Inferior parietal cortex (tissue), 1 donor: Measurements from ENCODE around the gene CLIP4.

ENCODE experiments used
- DNase-seq: peaks from one replicate; pipeline ENCODE4 v3.0.0-alpha.2; 2016; ENCODE audit errors: extremely low spot score

CLIP4 gene

DNA sequence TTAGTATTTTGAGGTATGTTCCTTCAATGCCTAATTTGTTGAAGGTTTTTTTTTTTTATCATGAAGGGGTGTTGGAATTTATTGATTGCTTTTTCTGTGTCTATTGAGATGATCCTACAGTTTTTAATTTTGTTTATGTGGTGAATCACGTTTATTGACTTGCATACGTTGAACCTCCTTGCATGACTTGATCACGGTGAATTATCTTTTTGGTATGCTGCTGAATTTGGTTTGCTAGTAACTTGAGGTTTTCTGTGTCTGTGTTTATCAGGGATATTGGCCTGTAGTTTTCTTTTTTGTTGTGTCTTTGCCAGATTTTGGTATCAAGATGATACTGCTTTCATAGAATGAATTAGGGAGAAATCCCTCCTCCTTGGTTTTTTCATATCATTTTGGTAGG, 23.9 kb downstream of the CLIP4 start:
- DNase-seq: no peak

DNA sequence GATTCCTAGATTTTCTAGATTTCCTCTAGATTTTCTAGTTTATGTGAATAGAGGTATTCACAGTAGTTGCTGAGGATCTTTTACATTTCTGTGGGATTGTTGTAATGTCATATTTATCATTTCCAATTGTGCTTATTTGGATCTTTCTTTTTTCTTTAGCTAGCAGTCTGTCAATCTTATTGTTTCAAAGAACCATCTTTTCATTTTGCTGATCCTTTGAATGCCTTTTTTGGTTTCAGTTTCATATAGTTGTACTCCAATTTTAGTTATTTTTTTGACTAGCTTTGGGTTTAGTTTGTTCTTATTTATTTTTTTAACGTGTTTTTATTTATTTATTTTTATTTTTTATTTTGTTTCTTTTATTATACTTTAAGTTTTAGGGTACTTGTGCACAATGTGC, 24.5 kb downstream of the CLIP4 start:
- no peak for DNase-seq

DNA sequence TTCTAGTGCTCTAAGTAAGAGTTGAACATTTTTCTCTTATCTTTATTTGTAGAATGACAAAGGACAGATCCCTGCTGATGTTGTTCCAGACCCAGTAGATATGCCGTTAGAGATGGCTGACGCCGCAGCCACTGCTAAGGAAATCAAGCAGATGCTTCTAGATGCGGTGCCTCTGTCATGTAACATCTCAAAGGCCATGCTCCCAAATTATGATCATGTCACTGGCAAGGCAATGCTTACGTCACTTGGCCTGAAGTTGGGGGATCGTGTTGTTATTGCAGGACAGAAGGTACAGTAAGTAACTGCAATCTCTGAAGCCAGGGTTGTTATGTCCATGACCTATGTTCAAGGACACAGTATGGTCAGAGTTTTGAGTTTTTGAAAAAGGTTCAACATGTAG, 28.4 kb downstream of the CLIP4 start:
- DNase-seq: no peak

DNA sequence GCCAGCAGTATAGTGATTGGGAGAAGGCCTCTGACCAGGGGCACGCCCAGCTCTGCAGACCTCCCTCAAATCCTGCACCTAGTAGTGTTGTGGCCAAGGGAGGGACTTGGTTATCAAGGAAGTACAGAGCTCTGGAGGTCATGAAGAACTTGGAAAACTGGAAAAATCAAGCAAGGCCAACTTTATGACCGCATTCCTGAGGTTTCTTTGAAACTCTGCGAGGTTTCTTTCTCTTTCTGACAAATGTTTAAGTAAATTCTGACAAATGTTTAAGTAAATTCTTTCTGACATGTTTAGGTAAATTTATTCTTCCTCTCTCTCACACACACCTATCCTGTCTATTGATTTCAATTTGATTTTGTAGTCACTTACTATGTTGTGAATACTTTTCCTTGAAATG, 31.0 kb downstream of the CLIP4 start:
- DNase-seq: no peak

DNA sequence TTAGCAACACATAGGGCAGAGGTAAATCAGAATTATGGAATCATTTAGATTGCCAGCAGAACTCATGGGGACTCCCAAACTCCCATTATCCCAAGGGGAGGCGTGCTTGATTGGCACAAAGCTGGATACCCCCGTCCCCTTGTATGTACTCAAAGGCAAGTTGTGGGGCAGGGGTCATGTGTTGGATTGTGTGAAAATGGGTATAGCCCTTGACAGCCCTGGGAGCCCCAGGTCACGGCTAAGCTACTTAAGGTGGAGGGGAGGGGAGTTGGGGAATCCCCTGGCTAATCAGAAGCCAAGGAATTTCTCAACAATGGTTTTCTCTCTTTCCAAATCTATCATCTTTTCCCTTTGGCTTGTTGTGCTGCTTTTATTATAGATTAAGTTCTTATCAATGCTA, 32.7 kb downstream of the CLIP4 start:
- DNase-seq: no peak

DNA sequence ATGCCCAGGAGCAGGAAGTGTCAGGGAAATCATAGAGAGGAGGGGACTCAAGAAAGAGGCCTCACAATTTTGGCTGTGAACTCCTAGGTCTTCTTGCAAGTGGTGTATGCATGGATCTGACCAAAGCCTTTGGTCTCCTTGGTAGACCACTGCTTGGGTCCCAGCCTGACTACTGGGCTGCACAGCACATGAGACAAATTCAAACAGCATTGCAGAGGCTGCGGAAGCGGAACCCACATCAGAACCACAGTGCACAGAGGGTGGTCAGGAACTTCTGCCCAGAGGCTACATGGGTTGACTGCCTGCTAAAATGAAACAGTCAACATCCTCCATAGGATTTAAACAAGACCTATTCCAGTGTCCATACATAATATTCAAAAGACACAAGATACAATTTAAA, 39.4 kb downstream of the CLIP4 start:
- DNase-seq: no peak

DNA sequence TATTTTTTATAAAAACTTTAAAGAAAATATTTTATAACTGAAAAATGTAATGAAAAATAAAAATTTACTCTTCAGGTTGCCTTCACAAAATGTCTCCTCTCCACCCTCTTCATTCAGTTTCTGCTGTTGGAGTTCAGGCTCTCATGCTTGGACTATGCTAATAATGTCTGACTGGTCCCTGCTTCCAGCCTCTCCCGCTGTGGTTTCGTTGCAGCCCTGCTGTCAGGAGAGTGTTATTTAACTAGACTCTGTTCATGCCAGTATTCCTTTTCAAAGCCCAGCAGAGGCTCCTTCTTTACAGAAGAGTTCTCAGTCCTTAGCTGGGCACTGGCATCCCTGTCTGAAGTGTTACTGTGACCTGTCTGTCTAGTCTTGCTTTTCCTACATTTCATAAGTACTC, 40.4 kb downstream of the CLIP4 start:
- DNase-seq: no peak

DNA sequence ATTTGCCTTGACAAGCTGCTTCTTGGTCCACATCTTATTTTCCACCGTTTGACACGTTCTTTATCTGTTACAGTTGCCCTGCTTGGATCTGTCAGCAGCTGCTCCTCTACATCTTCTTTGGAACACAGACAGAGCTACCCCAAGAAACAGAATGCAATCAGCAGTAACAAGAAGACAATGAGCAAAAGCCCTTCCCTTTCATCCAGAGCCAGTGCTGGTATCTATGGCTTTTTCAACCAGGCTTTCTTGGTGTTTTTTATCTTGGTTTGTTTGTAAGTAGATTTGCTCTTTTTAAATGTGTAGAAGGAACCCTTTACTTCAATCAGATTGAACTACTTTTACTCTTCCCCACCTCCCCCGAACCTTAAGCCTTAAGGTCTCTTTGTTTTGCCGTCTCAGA, 41.9 kb downstream of the CLIP4 start:
- no peak for DNase-seq

DNA sequence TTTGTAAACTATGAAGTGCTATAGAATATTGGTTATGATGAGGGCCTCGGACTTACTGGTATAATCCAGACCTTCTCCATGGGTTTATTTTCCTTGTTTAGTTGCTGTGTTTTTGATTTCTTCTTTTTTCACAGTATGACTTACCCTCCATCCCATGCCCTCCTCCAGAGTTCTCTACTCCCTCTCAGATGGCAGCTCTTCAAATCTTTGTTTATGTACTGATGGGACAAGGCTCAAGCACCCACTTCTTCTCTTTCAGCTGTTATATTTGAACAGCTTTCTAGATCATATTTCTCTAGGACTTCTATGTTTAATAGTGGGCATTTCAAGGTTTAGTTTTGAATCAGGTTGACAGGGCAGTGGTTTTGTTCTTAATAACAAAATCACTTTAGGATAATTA, 43.9 kb downstream of the CLIP4 start:
- no peak for DNase-seq

DNA sequence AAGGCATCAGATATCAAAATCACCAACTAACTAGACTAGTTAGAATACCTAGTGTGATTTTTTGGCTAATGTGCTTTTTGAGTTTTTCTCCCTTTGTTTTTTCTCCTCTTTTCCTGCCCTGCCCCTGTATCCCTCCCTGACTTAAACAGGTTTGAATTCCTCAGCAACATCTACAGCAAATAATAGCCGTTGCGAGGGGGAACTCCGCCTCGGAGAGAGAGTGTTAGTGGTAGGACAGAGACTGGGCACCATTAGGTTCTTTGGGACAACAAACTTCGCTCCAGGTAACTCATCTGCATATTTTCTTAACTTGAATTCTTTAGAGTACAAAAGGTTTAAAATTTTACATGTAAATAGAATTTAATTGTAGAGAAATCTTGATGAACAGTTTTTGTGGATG, 45.0 kb downstream of the CLIP4 start:
- DNase-seq: no peak

DNA sequence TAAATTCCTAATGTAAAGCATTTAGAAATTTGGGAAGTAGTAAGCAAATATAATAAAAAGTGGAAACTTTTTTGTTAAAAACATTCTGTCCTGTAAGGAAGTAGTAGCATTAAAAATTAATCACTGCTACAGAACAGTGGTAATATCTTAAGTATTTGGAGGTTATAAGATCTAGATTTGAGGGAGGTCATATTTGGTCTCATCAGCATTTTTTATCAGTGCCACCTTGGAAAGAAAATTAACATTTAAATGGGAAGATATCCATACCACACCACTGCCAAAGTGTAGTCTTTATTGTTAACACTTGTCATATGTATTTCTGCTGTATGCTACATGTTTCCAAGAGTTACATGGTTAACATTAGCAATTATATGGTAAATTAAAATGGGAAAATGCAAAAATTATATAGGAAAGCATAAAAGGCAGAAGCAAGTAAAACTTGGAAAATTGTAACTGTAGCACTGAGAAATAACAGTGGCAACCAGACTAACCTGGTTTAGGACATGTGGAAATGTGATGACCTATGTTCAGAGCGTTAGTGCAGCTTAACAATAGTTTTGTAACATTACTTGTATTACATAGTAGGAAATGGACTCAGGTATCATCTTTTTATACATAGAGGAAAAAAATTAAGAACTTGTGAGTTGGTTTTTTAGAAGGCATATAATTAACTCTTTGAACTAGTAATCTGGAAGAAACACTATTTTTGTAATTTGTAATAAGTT, 47.2 kb downstream of the CLIP4 start:
- DNase-seq: no peak

DNA sequence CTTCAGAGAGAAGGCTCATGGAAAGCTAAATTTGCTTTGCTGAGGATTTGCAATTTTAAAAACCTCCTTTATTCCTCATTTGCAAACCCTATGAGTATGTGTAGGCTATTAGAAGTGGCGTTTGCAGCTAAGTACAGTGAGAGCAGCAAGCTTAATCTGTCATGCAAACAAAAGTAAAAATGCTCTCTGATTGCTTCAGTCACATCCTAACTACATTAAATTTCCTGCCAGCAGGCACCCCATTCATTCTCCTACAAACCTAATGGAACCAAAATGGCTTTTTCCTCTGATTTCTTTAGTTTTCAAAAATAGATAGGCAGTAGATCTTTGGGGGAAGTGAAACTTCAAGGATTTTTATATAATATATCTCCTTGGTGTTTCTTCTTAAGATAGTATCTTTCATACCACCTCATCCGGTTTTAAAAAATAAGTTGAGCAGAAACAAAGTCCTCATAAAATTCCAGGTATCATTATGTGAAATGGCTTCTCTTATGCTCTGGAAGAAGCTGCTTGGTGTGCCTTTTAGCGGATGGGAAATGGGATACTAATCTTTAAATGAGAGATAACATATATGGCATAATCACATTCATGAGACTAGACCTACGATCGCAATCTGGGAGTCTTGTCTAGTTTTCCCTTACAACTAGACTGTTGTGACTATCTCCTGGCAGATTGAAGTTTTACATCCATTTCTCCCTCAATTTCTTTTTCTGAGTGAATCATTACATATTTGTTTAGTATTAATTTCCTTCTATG, 49.1 kb downstream of the CLIP4 start:
- no peak for DNase-seq

DNA sequence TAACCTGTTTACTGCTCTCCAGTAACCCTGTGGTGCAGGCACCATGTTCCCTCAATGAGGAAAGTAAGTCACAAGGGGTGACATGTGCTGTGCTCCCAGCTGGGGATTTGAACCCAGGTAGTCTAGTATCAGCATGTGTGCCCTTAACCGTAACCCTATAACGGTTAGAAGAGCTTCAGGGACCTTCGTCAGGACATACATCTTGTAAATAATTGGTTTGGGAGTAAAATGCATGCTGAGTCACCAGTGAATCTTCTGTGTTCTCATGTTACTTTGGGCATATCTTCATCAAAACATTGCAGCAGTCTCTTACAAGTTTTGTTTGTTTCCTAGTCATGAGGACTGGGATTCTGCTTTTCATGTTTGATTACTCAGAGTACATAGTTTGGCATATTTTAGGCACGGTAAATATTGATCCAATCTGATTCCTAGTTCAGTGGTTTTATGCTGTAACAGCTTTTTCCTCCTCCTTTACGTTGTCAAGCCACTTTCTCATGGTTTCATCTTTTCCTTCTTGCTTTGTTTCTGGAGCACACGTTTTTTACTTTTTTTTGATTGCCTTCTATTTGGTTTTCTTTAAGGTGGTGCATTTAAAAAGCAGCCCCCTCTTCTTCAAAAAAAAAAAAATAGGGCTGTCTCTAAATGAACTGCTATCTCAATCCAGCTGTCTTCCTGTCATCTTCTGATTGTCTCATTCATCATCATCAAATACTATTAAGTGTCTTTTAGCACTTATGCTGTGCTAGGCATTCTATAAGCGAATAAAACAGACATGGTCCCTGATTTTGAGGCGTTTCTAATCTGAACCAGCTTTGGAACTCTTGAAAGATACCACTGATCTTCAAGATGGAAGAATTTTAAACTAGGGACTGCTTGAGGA, 50.4 kb downstream of the CLIP4 start:
- no peak for DNase-seq

DNA sequence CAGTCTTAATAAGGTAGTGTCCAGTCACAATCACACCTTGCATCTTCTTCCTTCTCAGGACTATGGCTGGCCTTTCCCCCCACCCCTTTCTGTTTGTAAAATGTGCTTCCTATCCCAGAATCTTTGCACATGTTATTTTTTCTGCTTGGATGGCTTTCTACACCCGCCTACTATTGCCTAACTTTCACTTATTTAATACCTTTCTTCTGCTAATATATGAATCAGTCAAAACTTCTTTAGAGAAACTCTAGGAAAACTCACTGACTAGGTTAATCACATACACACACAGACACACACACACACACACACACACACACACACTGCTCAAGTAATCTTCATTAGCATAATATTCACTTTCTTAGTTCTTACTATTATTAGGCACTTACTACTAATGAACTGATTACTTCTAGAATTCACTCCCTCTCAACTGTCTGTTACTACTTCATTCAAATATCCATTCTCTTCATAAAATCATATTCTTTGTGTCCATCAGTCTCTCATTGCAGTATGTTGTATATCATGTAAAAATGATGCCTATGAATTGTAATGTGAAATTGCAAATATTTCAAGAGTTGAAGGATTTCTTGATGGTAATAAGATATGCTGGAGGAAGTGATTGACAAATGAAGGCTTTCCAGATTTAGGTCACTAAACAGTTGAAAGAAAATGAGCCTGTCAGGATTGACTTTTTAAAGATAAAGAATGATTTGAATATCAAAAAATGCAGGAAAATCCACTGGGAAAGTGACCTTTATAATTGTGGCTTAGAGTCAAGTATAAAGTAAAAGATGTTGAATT, 51.2 kb downstream of the CLIP4 start:
- DNase-seq: no peak

DNA sequence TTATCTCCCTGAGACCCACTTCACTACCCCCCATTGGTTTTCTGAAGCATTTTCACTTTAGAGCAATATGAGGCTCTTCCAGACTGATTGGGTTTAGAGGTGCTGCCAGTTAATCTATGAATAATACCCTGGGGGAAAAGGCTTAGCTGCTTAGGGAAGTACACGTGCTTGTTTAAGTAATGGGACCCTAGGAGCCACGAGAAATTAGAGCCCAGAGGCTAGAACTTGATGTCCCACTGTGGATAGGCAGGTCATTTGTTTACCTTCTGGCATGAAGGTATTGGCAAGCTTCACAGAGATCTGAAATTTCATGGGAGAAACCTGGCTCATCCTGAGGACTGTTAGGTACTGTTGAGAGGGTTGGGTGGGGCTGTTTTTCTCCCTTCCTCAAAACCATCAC, 59.7 kb downstream of the CLIP4 start:
- no peak for DNase-seq

DNA sequence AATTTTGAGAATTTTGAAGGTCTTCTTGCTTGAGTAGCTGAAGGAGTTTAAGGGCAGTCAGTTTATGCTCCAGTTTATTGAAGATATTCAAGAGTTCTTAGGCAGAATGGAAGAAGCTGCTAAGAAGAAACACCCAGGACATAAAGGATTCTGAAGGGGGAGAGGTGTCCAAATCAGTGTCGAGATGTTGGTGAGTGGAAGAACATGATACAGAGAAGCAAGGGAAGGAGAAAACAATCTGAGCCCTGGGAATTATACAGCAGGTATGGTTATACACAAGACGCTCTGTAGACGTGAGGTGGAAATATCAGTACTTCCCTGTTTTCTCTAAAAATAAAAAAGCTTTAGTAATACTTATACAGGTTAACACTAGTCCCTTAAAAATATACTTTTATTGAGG, 60.1 kb downstream of the CLIP4 start:
- DNase-seq: no peak

DNA sequence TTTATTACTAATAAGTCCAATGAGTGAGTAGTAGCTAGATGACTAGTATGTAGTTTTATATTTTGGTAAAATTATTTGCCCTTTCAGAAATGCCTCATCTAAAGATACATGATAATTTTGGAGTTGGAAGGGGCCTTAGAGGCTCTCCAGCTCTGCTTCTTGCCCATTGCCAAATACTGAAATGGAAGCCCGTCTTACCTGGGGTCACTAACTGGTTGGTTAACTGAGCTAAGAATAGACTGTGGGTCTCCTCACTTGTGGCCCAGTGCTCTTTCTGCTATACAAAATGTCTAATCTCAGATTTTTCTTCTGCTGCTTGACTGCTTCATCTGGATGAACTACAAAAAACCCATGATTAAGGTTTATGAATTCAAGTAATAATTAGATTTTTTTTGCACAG, 67.1 kb downstream of the CLIP4 start:
- no peak for DNase-seq

DNA sequence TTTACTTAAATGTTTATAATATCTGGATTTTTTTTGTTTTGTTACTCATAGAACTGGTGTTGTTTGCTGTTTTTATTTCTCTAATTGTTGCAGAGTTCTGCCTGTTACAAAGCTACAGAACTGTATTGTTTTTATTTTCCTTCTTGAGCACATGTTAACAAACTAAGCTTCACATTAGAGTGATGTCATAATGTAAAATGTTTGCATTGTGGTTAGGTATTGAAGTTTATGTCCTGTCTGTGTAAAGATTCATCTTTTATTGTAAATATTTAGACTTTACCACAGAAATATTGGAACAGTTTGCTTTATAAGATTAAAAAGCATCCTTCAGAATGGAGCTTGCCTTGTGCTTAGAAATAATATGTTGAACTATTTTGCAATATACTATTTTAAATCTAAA, 67.7 kb downstream of the CLIP4 start:
- DNase-seq: no peak

DNA sequence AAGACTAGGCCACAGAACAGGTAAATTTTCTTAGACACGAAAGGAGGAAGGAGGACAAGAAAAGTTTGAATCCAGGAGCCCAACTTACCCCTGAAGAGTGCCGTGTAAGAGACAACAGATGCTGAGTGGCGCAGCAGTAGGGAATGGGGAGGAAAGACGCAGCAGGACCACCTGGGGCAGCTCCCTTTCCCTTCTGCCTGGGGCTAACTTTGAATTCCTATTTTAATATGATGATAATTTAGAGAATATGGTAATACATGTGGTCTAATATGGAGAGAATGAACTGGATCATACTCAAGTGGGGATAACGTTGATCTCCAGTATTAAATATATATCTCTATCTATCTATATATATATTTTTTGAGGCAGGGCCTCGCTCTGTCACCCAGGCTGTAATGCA, 69.3 kb downstream of the CLIP4 start:
- no peak for DNase-seq

DNA sequence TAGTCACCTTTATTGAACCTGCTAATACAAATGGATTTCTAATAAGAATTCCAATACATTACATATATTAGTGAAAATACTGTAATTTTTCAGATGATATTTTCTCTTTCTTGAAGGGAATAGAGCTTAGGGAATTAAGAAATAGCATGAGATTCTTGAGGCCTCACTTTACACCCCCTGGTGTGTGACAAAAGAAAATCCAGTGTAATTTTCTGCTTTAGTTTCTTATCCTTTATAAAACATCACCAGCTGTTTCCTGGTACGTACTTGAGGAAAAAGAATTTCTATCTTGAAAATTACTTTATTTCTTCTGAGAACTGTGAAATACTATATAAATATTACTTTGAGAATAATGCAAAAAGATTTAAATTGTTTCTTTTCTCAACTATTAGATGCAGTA, 71.6 kb downstream of the CLIP4 start:
- no peak for DNase-seq

DNA sequence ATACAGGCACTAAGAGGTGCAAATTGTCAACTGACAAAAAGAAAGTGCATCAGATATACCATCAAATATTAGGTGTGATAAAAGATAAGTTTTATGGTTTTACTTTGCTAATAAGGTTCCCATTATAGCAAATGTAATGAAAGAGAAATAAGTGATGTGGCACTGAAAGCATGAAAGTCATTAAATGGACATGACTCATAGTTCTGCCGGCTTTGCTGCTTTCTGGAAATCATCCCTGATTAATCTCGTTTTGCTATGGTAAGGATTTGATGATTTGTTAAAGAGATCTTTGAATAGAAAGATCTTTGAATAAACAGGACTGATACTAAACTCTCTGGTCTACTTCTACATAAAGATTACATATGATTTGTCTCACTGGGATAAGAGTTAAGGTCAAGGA, 72.7 kb downstream of the CLIP4 start:
- no peak for DNase-seq

DNA sequence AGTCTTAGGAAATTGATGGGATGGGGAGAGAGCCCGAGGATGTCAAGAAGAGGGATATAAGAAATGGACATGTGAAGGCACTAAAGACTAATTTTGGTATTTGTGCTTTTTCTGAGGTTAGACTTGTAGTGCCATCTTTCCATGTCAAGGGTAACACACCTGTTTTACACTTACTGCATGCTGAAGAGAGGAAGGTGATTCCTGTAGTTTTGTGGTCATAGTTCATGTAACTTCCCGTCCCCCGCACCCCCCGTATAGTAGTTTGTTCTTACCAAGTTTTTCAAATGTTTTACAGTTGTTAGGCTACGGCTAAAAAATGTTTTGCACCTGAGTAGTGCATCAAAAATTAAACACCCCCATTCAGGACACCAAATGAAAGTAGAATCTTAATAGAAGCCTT, 73.8 kb downstream of the CLIP4 start:
- DNase-seq: no peak
